SU-DHL-6 (cell line): ENCODE results near the gene ACTC1.
"Not testable (repeated sequence)": the region's sequence is repeated elsewhere in the genome, so short reads cannot be mapped to it uniquely, and the experiment has no call there.

Source experiments
- H2AFZ ChIP-seq: fragments of 200-600 bp; sonication (generic); 2 replicates; pipeline ENCODE4 v1.6.1; 2014; ENCODE audit warnings: low read depth, mild to moderate bottlenecking, moderate library complexity, mixed read lengths, antibody characterized with exemption, low read length; ENCODE audit not compliant: severe bottlenecking
- H3F3A ChIP-seq: fragments of 200-600 bp; shearing (Covaris generic); 2 replicates; pipeline ENCODE4 v1.6.0; 2016; ENCODE audit warnings: antibody characterized with exemption, mild to moderate bottlenecking; ENCODE audit not compliant: insufficient read depth
- H3K27ac ChIP-seq: fragments of 200-600 bp; sonication (generic); 2 replicates; pipeline ENCODE4 v1.5.1; 2016; ENCODE audit warnings: low read depth, mild to moderate bottlenecking, low read length, moderate library complexity, mixed read lengths
- H3K27me3 ChIP-seq: fragments of 200-600 bp; sonication (generic), shearing (Covaris generic); 2 replicates; pipeline ENCODE4 v1.6.0; 2014; ENCODE audit warnings: mild to moderate bottlenecking, low read length
- H3K36me3 ChIP-seq: fragments of 200-600 bp; sonication (generic); 2 replicates; pipeline ENCODE4 v1.6.1; 2014; ENCODE audit warnings: mild to moderate bottlenecking, low read length, mixed read lengths
- H3K4me2 ChIP-seq: fragments of 300-600, 200-600 bp; shearing (Covaris generic), sonication (generic); 2 replicates; pipeline ENCODE4 v1.6.0; 2014; ENCODE audit warnings: low read length, low read depth, mild to moderate bottlenecking; ENCODE audit not compliant: poor library complexity, severe bottlenecking
- H3K4me3 ChIP-seq: fragments of 200-600 bp; sonication (generic); 2 replicates; pipeline ENCODE4 v1.5.1; 2014; ENCODE audit warnings: antibody characterized with exemption, low read length, mild to moderate bottlenecking, mixed read lengths; ENCODE audit not compliant: insufficient read depth, poor library complexity, severe bottlenecking
- H3K79me2 ChIP-seq: fragments of 200-600 bp; sonication (generic); 2 replicates; pipeline ENCODE4 v1.6.1; 2014; ENCODE audit warnings: mild to moderate bottlenecking, low read length, moderate library complexity; ENCODE audit not compliant: insufficient read depth
- H3K9ac ChIP-seq: fragments of 200-600 bp; sonication (generic); 2 replicates; pipeline ENCODE4 v1.7.0; 2014; ENCODE audit warnings: mild to moderate bottlenecking, low read length
- H3K9me2 ChIP-seq: fragments of 200-600 bp; sonication (generic); replicated peaks from 2 replicates; pipeline ENCODE4 v1.6.1; 2014; ENCODE audit warnings: low read length; ENCODE audit not compliant: insufficient read depth
- H3K9me3 ChIP-seq: fragments of 200-600 bp; sonication (generic); 2 replicates; pipeline ENCODE4 v1.6.1; 2014; ENCODE audit warnings: low read length, mixed read lengths; ENCODE audit not compliant: insufficient read depth
- H4K20me1 ChIP-seq: fragments of 200-600 bp; sonication (generic); 2 replicates; pipeline ENCODE4 v1.6.1; 2014; ENCODE audit warnings: low read depth, mild to moderate bottlenecking, antibody characterized with exemption, low read length, moderate library complexity, mixed read lengths
- CTCF ChIP-seq: fragments of 200-600 bp; sonication (generic); IDR thresholded peaks from one replicate; pipeline ENCODE4 v1.5.1; 2017; ENCODE audit warnings: antibody characterized with exemption, mild to moderate bottlenecking, low read length, moderate library complexity; ENCODE audit not compliant: insufficient read depth, poor library complexity, severe bottlenecking
- EZH2phosphoT487 ChIP-seq: fragments of 200-600 bp; sonication (generic), shearing (Covaris generic); conservative IDR thresholded peaks from 2 replicates; pipeline ENCODE4 v1.6.1; 2018; ENCODE audit warnings: mild to moderate bottlenecking, antibody characterized with exemption, low read length, moderate library complexity, mixed read lengths

ACTC1 gene

GRCh38 chr15:34813446-34814190, 18.3 kb upstream of the ACTC1 start:
- H2AFZ ChIP-seq: no peak overlapping the region
- no peaks in the 10 kb centered on the region for H3F3A ChIP-seq

DNA sequence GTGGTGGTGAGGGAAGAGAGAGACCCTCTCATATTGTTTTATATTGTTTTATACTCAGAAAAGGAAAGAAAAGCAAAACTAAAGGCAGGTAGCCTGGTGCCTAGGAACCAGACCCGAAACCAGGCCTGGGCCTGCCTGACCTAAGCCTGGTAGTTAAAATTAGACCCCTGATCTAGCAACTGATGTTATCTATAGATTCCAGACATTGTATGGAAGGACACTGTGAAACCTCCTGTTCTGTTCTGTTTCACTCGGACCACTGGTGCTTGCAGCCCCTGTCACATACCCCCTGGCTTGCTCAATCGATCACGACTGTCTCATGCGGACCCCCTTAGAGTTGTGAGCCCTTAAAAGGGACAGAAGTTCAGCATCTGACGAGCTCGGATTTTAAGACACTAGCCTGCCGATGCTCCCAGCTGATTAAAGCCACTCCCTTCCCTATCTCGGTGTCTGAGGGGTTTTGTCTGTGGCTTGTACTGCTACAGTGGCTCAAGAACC, 17.6 kb upstream of the ACTC1 start:
- not testable (repeated sequence) for H3K27me3 ChIP-seq, H4K20me1 ChIP-seq, H3K27ac ChIP-seq, H3K79me2 ChIP-seq, H3K9ac ChIP-seq, H2AFZ ChIP-seq, H3K9me3 ChIP-seq, H3K4me2 ChIP-seq, H3K36me3 ChIP-seq, H3K9me2 ChIP-seq, H3K4me3 ChIP-seq, H3F3A ChIP-seq

More at GRCh38 chr15:34813446-34814190, 18.3 kb upstream of the ACTC1 start:
- Histone ChIP-seq H3K4me2 (no peak overlapping the region), H3K27ac (no peak overlapping the region), H4K20me1 (no peaks in the 10 kb centered on the region), H3K9me2 (no peaks in the 10 kb centered on the region), H3K4me3 (no peak overlapping the region), H3K79me2 (no peaks in the 10 kb centered on the region), H3K36me3 (no peaks in the 10 kb centered on the region), H3K27me3 (no peaks in the 10 kb centered on the region), H3K9ac (no peak overlapping the region), H3K9me3 (no peaks in the 10 kb centered on the region)
- no peak for TF ChIP-seq EZH2phosphoT487
- no peak for TF ChIP-seq CTCF

DNA sequence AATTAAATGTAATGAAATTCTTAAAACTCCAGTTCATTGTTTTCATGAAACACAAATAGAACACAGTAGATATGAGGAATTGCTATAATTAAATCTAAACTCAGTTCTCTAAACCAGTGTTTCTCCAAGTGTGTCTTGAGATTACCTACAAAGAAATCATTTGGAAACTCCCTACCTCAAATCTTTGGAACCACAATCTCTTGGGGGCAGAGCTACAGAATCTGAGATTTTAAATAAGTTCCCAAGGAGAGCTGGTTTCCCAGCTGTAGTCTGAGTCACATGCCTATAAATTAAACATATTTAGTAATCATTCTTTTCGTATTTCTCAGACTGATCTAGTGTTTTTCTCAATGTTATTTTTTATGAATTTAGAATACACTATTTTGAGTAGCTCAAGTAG, 17.0 kb upstream of the ACTC1 start:
- no peak overlapping the region for H3K4me2 ChIP-seq
- TF ChIP-seq CTCF: no peak
- TF ChIP-seq EZH2phosphoT487: no peak
- no peaks in the 10 kb centered on the region for H4K20me1 ChIP-seq
- H3K9ac ChIP-seq: no peak overlapping the region
- no peak overlapping the region for H2AFZ ChIP-seq
- H3K4me3 ChIP-seq: no peak overlapping the region
- no peaks in the 10 kb centered on the region for H3K27me3 ChIP-seq
- no peaks in the 10 kb centered on the region for H3K36me3 ChIP-seq
- no peaks in the 10 kb centered on the region for H3K9me2 ChIP-seq
- no peaks in the 10 kb centered on the region for H3K9me3 ChIP-seq
- H3K27ac ChIP-seq: no peak overlapping the region
- no peaks in the 10 kb centered on the region for H3K79me2 ChIP-seq
- no peaks in the 10 kb centered on the region for H3F3A ChIP-seq

DNA sequence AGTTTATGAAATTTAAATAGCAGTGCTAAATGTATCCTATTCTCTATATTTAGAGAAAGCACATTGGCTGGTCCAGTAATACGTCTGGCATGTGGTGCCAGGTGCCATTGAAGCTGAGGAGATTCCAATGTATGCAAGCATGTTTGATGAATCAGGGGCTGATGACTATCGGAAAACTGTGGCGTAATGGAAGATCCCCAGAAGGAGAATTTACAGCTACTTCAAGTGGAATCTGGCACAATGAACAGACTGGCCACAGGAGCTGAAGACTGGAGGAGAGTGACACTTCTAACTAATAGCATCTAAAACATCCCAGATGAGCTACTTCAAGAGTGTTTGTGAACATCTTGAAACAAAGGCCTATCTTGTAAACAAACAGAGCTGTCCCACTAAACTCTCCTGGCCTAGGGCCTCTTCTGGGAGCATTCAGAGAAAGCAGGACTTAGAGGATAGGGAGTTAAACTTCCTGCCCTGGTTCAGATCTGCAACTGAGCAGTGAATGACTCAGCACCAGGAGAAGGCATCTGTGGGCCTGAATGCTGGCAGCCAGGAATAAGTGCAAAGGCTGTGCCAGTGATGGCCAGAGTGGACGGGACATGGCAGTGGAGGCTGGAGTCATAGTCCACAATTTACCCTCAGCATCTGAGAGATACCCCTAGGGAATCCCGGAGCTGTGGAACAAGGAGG, 15.2 kb upstream of the ACTC1 start:
- no peaks in the 10 kb centered on the region for H3K79me2 ChIP-seq
- TF ChIP-seq EZH2phosphoT487 (no peak), CTCF (no peak)
- no peak overlapping the region for H2AFZ ChIP-seq
- no peak overlapping the region for H3K4me3 ChIP-seq
- no peaks in the 10 kb centered on the region for H3K9me3 ChIP-seq
- H3K9ac ChIP-seq: no peak overlapping the region
- H3K27ac ChIP-seq: no peak overlapping the region
- H3K9me2 ChIP-seq: no peaks in the 10 kb centered on the region
- no peaks in the 10 kb centered on the region for H3F3A ChIP-seq
- no peak overlapping the region for H3K4me2 ChIP-seq
- no peaks in the 10 kb centered on the region for H4K20me1 ChIP-seq
- H3K36me3 ChIP-seq: no peaks in the 10 kb centered on the region
- no peaks in the 10 kb centered on the region; the same call in 1 of the 2 replicates for H3K27me3 ChIP-seq
